Measurements from ENCODE around the gene TH. TPM values are rescaled to one million over a fixed set of nuclear protein-coding genes. Genes with fewer than 3 reads are reported as not detected.

TH gene
- total and polyA plus RNA-seq, 2 experiments from 2014 or later = 0.34 TPM; not detected in 1

GRCh38 chr11:2180789-2181370 lies 9.3 kb upstream of the TH start:
- no peak for DNase-seq (ENCODE audit: low spot score)
- Histone ChIP-seq H3K36me3 (ENCODE audit: insufficient read depth) (no peaks in the 10 kb centered on the region), H3K9me2 (ENCODE audit: insufficient read depth) (no peaks in the 10 kb centered on the region), H3F3A (replicated peaks; ENCODE audit: low read depth) (no peaks in the 10 kb centered on the region), H4K20me1 (replicated peaks; ENCODE audit: insufficient read depth) (no peaks in the 10 kb centered on the region), H3K27ac (ENCODE audit: low read depth) (no peak overlapping the region), H3K4me3 (no peak overlapping the region), H2AFZ (no peak overlapping the region), H3K4me1 (ENCODE audit: insufficient read depth) (no peaks in the 10 kb centered on the region), H3K79me2 (replicated peaks; ENCODE audit: insufficient read depth) (no peaks in the 10 kb centered on the region), H3K27me3 (ENCODE audit: insufficient read depth) (no peaks in the 10 kb centered on the region), H3K4me2 (no peak overlapping the region)
- no peak for ATAC-seq
- Mint-ChIP-seq H3K9me3 (no peaks in the 10 kb centered on the region), H3K36me3 (ENCODE audit: low read depth) (no peaks in the 10 kb centered on the region), H3K27me3 (ENCODE audit: insufficient read depth, low read depth, poor library complexity) (peaks cover 18% of the 10 kb centered on the region), H3K4me1 (no peaks in the 10 kb centered on the region; the same call in 2 of the 3 replicates), H3K4me3 (no peak overlapping the region), H3K27ac (no peak overlapping the region)
- TF ChIP-seq, protein P1, sequence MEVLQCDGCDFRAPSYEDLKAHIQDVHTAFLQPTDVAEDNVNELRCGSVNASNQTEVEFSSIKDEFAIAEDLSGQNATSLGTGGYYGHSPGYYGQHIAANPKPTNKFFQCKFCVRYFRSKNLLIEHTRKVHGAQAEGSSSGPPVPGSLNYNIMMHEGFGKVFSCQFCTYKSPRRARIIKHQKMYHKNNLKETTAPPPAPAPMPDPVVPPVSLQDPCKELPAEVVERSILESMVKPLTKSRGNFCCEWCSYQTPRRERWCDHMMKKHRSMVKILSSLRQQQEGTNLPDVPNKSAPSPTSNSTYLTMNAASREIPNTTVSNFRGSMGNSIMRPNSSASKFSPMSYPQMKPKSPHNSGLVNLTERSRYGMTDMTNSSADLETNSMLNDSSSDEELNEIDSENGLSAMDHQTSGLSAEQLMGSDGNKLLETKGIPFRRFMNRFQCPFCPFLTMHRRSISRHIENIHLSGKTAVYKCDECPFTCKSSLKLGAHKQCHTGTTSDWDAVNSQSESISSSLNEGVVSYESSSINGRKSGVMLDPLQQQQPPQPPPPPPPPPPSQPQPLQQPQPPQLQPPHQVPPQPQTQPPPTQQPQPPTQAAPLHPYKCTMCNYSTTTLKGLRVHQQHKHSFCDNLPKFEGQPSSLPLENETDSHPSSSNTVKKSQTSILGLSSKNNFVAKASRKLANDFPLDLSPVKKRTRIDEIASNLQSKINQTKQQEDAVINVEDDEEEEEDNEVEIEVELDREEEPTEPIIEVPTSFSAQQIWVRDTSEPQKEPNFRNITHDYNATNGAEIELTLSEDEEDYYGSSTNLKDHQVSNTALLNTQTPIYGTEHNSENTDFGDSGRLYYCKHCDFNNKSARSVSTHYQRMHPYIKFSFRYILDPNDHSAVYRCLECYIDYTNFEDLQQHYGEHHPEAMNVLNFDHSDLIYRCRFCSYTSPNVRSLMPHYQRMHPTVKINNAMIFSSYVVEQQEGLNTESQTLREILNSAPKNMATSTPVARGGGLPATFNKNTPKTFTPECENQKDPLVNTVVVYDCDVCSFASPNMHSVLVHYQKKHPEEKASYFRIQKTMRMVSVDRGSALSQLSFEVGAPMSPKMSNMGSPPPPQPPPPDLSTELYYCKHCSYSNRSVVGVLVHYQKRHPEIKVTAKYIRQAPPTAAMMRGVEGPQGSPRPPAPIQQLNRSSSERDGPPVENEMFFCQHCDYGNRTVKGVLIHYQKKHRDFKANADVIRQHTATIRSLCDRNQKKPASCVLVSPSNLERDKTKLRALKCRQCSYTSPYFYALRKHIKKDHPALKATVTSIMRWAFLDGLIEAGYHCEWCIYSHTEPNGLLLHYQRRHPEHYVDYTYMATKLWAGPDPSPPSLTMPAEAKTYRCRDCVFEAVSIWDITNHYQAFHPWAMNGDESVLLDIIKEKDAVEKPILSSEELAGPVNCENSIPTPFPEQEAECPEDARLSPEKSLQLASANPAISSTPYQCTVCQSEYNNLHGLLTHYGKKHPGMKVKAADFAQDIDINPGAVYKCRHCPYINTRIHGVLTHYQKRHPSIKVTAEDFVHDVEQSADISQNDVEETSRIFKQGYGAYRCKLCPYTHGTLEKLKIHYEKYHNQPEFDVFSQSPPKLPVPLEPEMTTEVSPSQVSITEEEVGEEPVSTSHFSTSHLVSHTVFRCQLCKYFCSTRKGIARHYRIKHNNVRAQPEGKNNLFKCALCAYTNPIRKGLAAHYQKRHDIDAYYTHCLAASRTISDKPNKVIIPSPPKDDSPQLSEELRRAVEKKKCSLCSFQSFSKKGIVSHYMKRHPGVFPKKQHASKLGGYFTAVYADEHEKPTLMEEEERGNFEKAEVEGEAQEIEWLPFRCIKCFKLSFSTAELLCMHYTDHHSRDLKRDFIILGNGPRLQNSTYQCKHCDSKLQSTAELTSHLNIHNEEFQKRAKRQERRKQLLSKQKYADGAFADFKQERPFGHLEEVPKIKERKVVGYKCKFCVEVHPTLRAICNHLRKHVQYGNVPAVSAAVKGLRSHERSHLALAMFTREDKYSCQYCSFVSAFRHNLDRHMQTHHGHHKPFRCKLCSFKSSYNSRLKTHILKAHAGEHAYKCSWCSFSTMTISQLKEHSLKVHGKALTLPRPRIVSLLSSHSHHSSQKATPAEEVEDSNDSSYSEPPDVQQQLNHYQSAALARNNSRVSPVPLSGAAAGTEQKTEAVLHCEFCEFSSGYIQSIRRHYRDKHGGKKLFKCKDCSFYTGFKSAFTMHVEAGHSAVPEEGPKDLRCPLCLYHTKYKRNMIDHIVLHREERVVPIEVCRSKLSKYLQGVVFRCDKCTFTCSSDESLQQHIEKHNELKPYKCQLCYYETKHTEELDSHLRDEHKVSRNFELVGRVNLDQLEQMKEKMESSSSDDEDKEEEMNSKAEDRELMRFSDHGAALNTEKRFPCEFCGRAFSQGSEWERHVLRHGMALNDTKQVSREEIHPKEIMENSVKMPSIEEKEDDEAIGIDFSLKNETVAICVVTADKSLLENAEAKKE (CRISPR knock-in tag; IDR thresholded peaks at IDR 0.05) = no peak
- TF ChIP-seq STAT1 (IDR thresholded peaks at IDR 0.05; ENCODE audit: unreplicated experiment) = no peak

- Mint-ChIP-seq H3K4me1 (no peaks in the 10 kb centered on the region; the same call in 2 of the 3 replicates), H3K4me3 (no peak overlapping the region), H3K27me3 (ENCODE audit: insufficient read depth, low read depth, poor library complexity) (peaks cover 18% of the 10 kb centered on the region), H3K36me3 (ENCODE audit: low read depth) (no peaks in the 10 kb centered on the region), H3K27ac (no peak overlapping the region), H3K9me3 (no peaks in the 10 kb centered on the region)
- no peak overlapping the region for H3K4me3 ChIP-seq
- H2AFZ ChIP-seq = no peak overlapping the region
- no peak for DNase-seq (ENCODE audit: low spot score)
- H3K79me2 ChIP-seq (replicated peaks; ENCODE audit: insufficient read depth) = no peaks in the 10 kb centered on the region
- no peaks in the 10 kb centered on the region for H3K9me2 ChIP-seq (ENCODE audit: insufficient read depth)
- H3K27me3 ChIP-seq (ENCODE audit: insufficient read depth) = no peaks in the 10 kb centered on the region
- ATAC-seq = no peak
- no peak overlapping the region for H3K4me2 ChIP-seq
- no peaks in the 10 kb centered on the region for H3F3A ChIP-seq (replicated peaks; ENCODE audit: low read depth)
- no peaks in the 10 kb centered on the region for H3K36me3 ChIP-seq (ENCODE audit: insufficient read depth)
- no peak overlapping the region for H3K27ac ChIP-seq (ENCODE audit: low read depth)
- no peaks in the 10 kb centered on the region for H3K4me1 ChIP-seq (ENCODE audit: insufficient read depth)
- H4K20me1 ChIP-seq (replicated peaks; ENCODE audit: insufficient read depth) = no peaks in the 10 kb centered on the region
- TF ChIP-seq EZH2phosphoT487 (IDR thresholded peaks at IDR 0.05; ENCODE audit: unreplicated experiment) (no peak), ZNF114 (CRISPR knock-in tag; IDR thresholded peaks at IDR 0.05) (no peak), ZNF331 (CRISPR knock-in tag; IDR thresholded peaks at IDR 0.05; ENCODE audit: low read depth) (no peak), CREB1 (CRISPR knock-in tag; IDR thresholded peaks at IDR 0.05; ENCODE audit: low read depth) (no peak), JUNB (IDR thresholded peaks at IDR 0.05; ENCODE audit: unreplicated experiment) (no peak), STAT1 (IDR thresholded peaks at IDR 0.05; ENCODE audit: unreplicated experiment) (no peak), CTCF (conservative IDR thresholded peaks at IDR 0.05; ENCODE audit: low read depth in 2 of 2) (no peak), POLR2AphosphoS5 (IDR thresholded peaks at IDR 0.05; ENCODE audit: low read depth) (no peak)
- TF ChIP-seq, protein P2, sequence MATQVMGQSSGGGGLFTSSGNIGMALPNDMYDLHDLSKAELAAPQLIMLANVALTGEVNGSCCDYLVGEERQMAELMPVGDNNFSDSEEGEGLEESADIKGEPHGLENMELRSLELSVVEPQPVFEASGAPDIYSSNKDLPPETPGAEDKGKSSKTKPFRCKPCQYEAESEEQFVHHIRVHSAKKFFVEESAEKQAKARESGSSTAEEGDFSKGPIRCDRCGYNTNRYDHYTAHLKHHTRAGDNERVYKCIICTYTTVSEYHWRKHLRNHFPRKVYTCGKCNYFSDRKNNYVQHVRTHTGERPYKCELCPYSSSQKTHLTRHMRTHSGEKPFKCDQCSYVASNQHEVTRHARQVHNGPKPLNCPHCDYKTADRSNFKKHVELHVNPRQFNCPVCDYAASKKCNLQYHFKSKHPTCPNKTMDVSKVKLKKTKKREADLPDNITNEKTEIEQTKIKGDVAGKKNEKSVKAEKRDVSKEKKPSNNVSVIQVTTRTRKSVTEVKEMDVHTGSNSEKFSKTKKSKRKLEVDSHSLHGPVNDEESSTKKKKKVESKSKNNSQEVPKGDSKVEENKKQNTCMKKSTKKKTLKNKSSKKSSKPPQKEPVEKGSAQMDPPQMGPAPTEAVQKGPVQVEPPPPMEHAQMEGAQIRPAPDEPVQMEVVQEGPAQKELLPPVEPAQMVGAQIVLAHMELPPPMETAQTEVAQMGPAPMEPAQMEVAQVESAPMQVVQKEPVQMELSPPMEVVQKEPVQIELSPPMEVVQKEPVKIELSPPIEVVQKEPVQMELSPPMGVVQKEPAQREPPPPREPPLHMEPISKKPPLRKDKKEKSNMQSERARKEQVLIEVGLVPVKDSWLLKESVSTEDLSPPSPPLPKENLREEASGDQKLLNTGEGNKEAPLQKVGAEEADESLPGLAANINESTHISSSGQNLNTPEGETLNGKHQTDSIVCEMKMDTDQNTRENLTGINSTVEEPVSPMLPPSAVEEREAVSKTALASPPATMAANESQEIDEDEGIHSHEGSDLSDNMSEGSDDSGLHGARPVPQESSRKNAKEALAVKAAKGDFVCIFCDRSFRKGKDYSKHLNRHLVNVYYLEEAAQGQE (IDR thresholded peaks at IDR 0.05; ENCODE audit: unreplicated experiment) = no peak
Measured at GRCh38 chr11:2180347-2180746, 8.7 kb upstream of the TH start.

All from GM23338 (cell line).